Vagina (tissue), 2 donors: ENCODE results near the gene SLC16A6. TPM values are rescaled to one million over a fixed set of nuclear protein-coding genes. Genes with fewer than 3 reads are reported as not detected.
"Not testable (repeated sequence)": the region's sequence is repeated elsewhere in the genome, so short reads cannot be mapped to it uniquely, and the experiment has no call there.

Experiments used
- DNase-seq, 2 donors: peaks; one replicate each; pipeline ENCODE4 v3.0.0-alpha.2; 2017; ENCODE audit errors: extremely low spot score in 2 of 2
- H3K27ac ChIP-seq: fragments of 200-600 bp; sonication (generic); one replicate; pipeline ENCODE4 v1.5.1; 2019
- H3K27me3 ChIP-seq: fragments of 200-600 bp; sonication (generic); one replicate; pipeline ENCODE4 v1.5.1; 2019
- H3K36me3 ChIP-seq, 2 donors: fragments of 200-600 bp; sonication (generic); one replicate each; pipeline ENCODE4 v1.5.1; 2017 to 2019
- H3K4me1 ChIP-seq: fragments of 200-600 bp; sonication (generic); one replicate; pipeline ENCODE4 v1.5.1; 2019
- H3K4me3 ChIP-seq, 2 donors: fragments of 200-600 bp; sonication (generic); 1 replicate in 1 of 2; 2 replicates in 1 of 2; pipeline ENCODE4 v1.5.1; 2016 to 2019
- H3K9me3 ChIP-seq: fragments of 200-600 bp; sonication (generic); one replicate; pipeline ENCODE4 v1.5.1; 2019
- POLR2A ChIP-seq, 2 donors: fragments of 450-650 bp; IDR thresholded peaks; one replicate each; pipeline ENCODE4 v1.6.1; 2017; ENCODE audit warnings: antibody characterized with exemption in 2 of 2, mild to moderate bottlenecking in 2 of 2, moderate library complexity in 2 of 2
- POLR2AphosphoS5 ChIP-seq, 2 donors: sonication (generic); formaldehyde crosslinking; IDR thresholded peaks; one replicate each; pipeline ENCODE4 v1.9.0; 2017; ENCODE audit warnings: antibody characterized with exemption in 2 of 2, mild to moderate bottlenecking in 2 of 2, low read depth in 1 of 2; ENCODE audit not compliant: insufficient read depth in 1 of 2
- intact Hi-C: fragments of 100-400 bp; cut with DNase I; formaldehyde crosslinking; loops from one replicate; pipeline ENCODE4 v1.15.1; 2023
- total RNA-seq: library from RNA; depleted of rRNA; stranded (reverse); fragments of >200 nt; gene quantifications from one replicate; pipeline ENCODE4 v1.2.3, GENCODE V29; 2016
- TF ChIP-seq, protein P1 (sequence below), 3 experiments: fragments of 450-650 bp in 2 of 3; fragments of 200-600 bp in 1 of 3; sonication (generic) in 1 of 3; IDR thresholded peaks; one replicate each; pipeline ENCODE4 v1.5.1; 2017 to 2019; ENCODE audit warnings: antibody characterized with exemption in 3 of 3, mild to moderate bottlenecking in 2 of 3, moderate library complexity in 2 of 3

The SLC16A6 gene
- total RNA-seq, 1 donor from 2014 or later: 2.7 TPM

DNA sequence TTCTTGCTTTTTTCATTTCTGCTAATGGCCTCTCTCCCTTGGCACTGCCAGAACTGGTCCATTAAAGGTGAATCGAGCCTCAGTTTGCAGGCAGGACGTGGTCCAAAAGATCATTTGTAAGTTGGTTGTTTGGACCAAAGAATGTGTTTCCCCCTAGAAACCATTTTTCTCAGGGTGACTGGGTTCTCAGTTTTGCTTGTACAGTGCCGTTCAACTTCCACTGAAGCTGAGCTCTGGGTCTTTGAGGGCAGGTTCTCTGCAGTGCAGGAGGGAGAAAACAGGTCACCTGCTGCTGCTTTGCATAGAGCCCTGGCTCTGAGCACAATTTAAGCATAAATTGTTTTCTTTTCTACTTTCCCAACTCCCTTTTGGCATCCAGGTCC is 52.1 kb downstream of the SLC16A6 start:
- no peaks in the 10 kb centered on the region for H3K27me3 ChIP-seq
- H3K9me3 ChIP-seq: no peaks in the 10 kb centered on the region
- H3K4me1 ChIP-seq: peaks cover 7% of the 10 kb centered on the region
- DNase-seq: no peak
- TF ChIP-seq, protein P1, sequence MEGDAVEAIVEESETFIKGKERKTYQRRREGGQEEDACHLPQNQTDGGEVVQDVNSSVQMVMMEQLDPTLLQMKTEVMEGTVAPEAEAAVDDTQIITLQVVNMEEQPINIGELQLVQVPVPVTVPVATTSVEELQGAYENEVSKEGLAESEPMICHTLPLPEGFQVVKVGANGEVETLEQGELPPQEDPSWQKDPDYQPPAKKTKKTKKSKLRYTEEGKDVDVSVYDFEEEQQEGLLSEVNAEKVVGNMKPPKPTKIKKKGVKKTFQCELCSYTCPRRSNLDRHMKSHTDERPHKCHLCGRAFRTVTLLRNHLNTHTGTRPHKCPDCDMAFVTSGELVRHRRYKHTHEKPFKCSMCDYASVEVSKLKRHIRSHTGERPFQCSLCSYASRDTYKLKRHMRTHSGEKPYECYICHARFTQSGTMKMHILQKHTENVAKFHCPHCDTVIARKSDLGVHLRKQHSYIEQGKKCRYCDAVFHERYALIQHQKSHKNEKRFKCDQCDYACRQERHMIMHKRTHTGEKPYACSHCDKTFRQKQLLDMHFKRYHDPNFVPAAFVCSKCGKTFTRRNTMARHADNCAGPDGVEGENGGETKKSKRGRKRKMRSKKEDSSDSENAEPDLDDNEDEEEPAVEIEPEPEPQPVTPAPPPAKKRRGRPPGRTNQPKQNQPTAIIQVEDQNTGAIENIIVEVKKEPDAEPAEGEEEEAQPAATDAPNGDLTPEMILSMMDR (IDR thresholded peaks at IDR 0.05): no peak
- TF ChIP-seq POLR2AphosphoS5 (IDR thresholded peaks at IDR 0.05; ENCODE audit: insufficient read depth in 1 of 2, low read depth in 1 of 2): no peak
- H3K27ac ChIP-seq: no peak overlapping the region
- intact Hi-C loops: no loop called here
- H3K36me3 ChIP-seq: no peaks in the 10 kb centered on the region
- no peak overlapping the region for H3K4me3 ChIP-seq

DNA sequence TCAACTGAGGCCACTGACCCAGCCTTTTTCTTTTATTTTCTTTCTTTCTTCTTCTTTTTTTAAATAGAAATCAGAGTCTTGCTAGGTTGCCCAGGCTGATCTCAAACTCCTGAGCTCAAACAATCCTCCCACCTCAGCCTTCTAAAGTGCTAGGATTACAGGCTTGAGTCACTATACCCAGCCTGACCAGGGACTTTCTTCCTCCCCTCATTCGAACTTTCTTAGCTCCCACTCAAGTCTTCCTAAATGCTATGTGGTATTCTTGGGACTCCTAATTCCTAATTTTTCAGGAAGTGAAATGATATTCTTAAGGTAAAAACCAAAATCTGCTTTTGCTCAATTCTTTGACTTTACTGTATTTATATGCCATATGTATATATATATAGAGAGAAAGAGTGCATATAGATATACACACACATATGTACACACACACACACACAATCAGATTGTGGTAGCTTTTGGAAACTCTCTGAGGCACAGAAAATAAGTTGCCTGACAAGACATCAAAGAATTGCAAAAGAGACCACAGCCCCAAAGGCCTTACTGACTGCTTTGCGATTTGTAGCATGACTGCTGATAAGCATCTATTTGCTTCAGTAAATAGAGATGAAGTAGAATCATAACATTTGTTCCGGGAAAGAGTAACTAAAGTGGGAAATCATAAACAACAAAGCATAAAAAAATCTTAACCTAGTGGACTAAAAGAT is 52.6 kb downstream of the SLC16A6 start:
- H3K4me1 ChIP-seq: peaks cover 7% of the 10 kb centered on the region
- TF ChIP-seq POLR2AphosphoS5 (IDR thresholded peaks at IDR 0.05; ENCODE audit: insufficient read depth in 1 of 2, low read depth in 1 of 2) (no peak), POLR2A (IDR thresholded peaks at IDR 0.05) (no peak)
- TF ChIP-seq, protein P1 (IDR thresholded peaks at IDR 0.05): no peak
- peak overlapping the region; percentile 40 for H3K27ac ChIP-seq
- DNase-seq: no peak
- no peaks in the 10 kb centered on the region for H3K36me3 ChIP-seq
- H3K4me3 ChIP-seq: no peak overlapping the region
- H3K9me3 ChIP-seq: no peaks in the 10 kb centered on the region
- no peaks in the 10 kb centered on the region for H3K27me3 ChIP-seq
- intact Hi-C loops: no loop called here

DNA sequence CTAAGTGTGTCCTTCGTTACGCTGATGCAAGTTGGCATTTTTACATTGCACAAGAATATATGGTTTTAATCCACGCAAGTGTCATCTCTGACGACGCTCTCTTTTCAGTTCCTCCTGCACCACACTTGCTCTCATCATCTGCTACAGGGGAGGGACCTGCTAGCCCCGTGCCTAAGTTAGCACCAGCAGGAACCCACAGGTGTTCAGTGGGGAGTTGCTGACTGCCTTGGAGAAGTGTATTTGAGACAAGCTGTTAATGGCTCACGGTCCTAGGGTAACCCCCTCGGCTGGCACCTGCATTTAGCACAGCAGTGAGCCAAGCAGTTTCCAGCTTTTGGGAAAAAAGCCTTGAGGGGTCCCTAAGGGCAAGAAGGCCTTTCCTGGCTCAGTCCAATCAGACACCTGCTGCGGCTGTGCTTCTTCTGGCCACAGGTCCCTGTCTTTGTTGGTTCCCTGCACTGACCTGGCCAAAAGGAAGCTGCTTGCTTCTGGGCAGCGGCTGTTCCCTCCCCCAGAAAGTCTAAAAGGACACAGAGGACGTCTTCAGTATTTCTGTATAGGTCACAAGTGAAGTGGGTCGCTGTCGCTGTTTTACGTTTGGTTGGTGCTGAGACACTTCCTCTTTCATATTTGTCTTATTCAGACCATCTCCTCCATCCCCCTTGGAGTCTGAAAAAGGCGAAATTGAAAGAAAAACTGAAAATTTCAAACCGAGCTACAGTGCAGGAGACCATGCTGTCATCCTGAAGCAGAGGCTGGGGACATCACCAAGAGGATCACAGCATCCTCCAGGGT is 53.4 kb downstream of the SLC16A6 start:
- H3K27me3 ChIP-seq, H3K9me3 ChIP-seq, H3K4me3 ChIP-seq, H3K36me3 ChIP-seq, intact Hi-C loops, DNase-seq, H3K4me1 ChIP-seq: not testable (repeated sequence)
- peak overlapping the region; percentile 40 for H3K27ac ChIP-seq

DNA sequence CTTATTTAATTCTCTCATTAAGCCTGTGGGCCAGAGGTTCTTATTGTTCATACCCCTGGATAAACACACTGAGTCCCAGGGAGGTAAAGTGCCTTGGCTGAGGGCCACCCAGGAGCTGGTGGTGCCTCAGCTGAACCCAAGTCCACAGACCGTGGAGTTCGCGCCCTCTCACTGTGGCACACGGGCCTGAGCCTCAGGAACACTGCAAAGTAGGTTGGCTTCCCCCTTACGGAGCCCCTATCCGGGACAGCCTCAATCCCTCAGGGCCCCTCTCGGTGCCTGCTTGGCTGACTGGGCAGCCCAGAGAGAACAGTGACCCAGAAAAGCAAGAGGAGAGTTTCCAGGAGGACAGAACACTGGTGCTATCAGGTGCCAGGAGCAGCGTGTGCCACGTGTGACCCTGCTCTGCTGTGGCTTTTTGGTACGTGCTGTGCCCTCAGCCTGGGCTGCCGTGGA is 55.6 kb downstream of the SLC16A6 start:
- H3K9me3 ChIP-seq, H3K4me1 ChIP-seq, intact Hi-C loops, H3K4me3 ChIP-seq, H3K36me3 ChIP-seq, DNase-seq, H3K27me3 ChIP-seq: not testable (repeated sequence)
- peak overlapping the region; percentile 59 for H3K27ac ChIP-seq

DNA sequence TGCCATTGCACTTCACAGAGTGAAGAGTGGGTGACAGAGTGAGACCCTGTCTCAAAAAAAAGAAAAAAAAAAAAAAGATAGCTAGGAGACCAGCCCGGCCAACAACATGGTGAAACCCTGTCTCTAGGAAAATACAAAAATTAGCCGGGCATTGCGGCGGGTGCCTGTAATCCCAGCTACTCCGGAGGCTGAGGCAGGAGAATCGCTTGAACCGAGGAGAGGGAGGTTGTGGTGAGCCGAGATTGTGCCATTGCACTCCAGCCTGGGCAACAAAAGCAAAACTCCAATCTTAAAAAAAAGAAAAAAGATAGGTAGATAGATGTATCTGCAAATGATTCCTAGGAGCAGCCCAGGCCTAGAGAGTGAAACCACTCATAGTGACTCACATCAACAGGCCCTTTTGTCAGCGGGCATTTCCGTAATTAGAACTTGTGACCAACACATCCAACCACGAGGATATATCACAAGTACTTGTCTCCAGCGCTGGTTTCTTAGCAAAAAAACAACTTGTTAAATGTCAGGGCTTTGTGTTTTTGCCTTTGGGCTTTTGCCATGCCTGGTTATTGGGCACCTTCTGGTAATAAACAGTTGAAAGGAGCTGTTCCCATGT is 56.1 kb downstream of the SLC16A6 start:
- H3K27me3 ChIP-seq, H3K36me3 ChIP-seq, H3K9me3 ChIP-seq, H3K4me3 ChIP-seq, intact Hi-C loops, H3K4me1 ChIP-seq, DNase-seq: not testable (repeated sequence)
- TF ChIP-seq POLR2AphosphoS5 (IDR thresholded peaks at IDR 0.05; ENCODE audit: insufficient read depth in 1 of 2, low read depth in 1 of 2): peak in 1 of 2 donors; percentile 67
- H3K27ac ChIP-seq: peak overlapping the region; percentile 59

DNA sequence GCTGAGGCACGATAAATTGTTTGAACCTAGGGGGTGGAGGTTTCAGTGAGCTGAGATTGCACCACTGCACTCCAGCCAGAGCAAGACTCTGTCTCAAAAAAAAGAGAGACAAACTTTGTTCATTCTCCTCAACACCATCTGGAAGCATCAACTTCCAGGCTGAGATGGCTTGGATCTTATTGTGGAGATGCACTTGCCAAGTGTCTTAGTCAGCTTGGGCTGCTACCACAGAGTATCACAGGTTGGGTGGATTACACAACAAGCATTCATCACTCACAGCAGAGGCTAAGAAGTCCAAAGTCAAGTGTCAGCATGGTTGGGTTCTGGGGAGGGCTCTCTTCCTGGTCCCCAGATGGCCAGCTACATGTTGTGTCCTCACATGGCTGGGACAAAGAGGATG is 58.2 kb downstream of the SLC16A6 start:
- DNase-seq, H3K4me1 ChIP-seq, H3K36me3 ChIP-seq, intact Hi-C loops, H3K4me3 ChIP-seq, H3K9me3 ChIP-seq, H3K27ac ChIP-seq, H3K27me3 ChIP-seq: not testable (repeated sequence)
- TF ChIP-seq POLR2AphosphoS5 (IDR thresholded peaks at IDR 0.05; ENCODE audit: insufficient read depth in 1 of 2, low read depth in 1 of 2): peak in 1 of 2 donors; percentile 52

DNA sequence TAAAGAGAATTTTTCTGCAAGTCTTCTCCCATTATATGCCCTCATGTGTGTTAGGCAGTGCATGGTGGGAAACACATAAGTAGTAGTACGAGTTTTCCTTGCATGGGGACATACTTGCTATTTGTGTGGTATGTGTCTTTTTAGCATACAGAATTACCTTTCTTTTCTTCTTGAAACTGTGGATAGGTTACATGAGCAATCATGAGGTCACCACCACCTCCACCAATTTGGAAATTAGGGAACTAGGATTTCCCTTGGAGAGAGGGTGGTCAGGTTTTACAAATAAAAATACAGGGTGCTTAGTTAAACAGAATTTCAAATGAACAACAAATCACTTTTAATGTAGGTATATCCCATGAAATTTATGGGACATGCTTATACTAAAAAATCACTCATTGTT is 59.4 kb downstream of the SLC16A6 start:
- no peaks in the 10 kb centered on the region for H3K36me3 ChIP-seq
- TF ChIP-seq, protein P1 (IDR thresholded peaks at IDR 0.05): no peak
- TF ChIP-seq POLR2A (IDR thresholded peaks at IDR 0.05) (no peak), POLR2AphosphoS5 (IDR thresholded peaks at IDR 0.05; ENCODE audit: insufficient read depth in 1 of 2, low read depth in 1 of 2) (no peak)
- H3K27ac ChIP-seq: no peak overlapping the region
- H3K9me3 ChIP-seq: no peaks in the 10 kb centered on the region
- H3K4me3 ChIP-seq: no peak overlapping the region
- no peak for DNase-seq
- intact Hi-C loops: no loop called here
- peaks cover 7% of the 10 kb centered on the region for H3K4me1 ChIP-seq
- no peaks in the 10 kb centered on the region for H3K27me3 ChIP-seq

DNA sequence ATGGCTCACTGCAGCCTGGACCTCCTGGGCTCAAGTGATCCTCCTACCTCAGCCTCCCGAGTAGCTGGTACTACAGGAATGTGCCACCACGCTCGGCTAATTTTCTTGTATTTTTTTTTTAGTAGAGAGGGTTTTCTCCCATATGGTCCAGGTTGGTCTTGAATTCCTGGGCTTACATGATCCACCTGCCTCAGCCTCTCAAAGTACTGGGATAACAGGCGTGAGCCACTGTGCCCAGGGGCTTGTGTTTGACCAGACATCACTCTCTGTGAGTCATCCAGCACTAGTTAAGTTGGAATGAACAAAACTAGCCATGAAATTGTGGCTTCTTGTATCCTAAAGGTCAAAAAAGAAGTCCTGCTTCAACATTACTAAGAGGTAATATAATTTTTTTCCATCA is 59.8 kb downstream of the SLC16A6 start:
- DNase-seq, H3K36me3 ChIP-seq, H3K9me3 ChIP-seq, H3K27me3 ChIP-seq, H3K4me3 ChIP-seq, H3K27ac ChIP-seq, H3K4me1 ChIP-seq, intact Hi-C loops: not testable (repeated sequence)
